B cell (primary cell): ENCODE results near the gene UBR1. TPM values are rescaled to one million over a fixed set of nuclear protein-coding genes. Genes with fewer than 3 reads are reported as not detected.

Source experiments
- ATAC-seq: fragments of 200-7000 bp; cut with Tn5 transposase; one replicate; pipeline ENCODE4 v1.10.0; 2021; ENCODE audit warnings: low read depth, mild to moderate bottlenecking, moderate number of reproducible peaks, moderate library complexity
- CTCF ChIA-PET: fragments of 350-600 bp; sonication (Branson Sonifier 250); formaldehyde crosslinking; loops from one replicate; lab custom pipeline; 2021; ENCODE audit warnings: antibody characterized with exemption, inconsistent platforms; lab: Charles Lee
- POLR2A ChIA-PET: fragments of 350-600 bp; sonication (Branson Sonifier 250); formaldehyde crosslinking; loops from one replicate; lab custom pipeline; 2021; ENCODE audit warnings: antibody characterized with exemption; lab: Charles Lee
- DNase-seq: peaks from one replicate; pipeline ENCODE4 v3.0.0; 2013
- H2AFZ ChIP-seq: 2 replicates; pipeline ENCODE4 v1.6.1; 2012; ENCODE audit warnings: mild to moderate bottlenecking, low read depth, low read length; ENCODE audit not compliant: insufficient read depth, poor library complexity, severe bottlenecking
- H3K27ac ChIP-seq, 2 donors: 1 replicate in 1 of 2; 2 replicates in 1 of 2; pipeline ENCODE4 v1.5.1; 2012 to 2013; ENCODE audit warnings: low read length in 2 of 2, mild to moderate bottlenecking in 2 of 2, moderate library complexity in 1 of 2
- H3K27me3 ChIP-seq, 4 experiments: fragments of 200-600 bp in 1 of 4; sonication (generic) in 1 of 4; replicated peaks in 1 of 4; 1 replicate in 2 of 4; 2 replicates in 2 of 4; pipeline versions ENCODE4 v1.6.1 to v1.7.0; 2013 to 2016; ENCODE audit warnings: low read length in 3 of 4, mild to moderate bottlenecking in 2 of 4, mixed read lengths in 1 of 4, moderate library complexity in 1 of 4; ENCODE audit not compliant: insufficient read depth in 4 of 4, control insufficient read depth in 3 of 4; ENCODE audit errors: control extremely low read depth in 1 of 4
- H3K36me3 ChIP-seq, 2 experiments: replicated peaks in 1 of 2; 1 replicate in 1 of 2; 2 replicates in 1 of 2; pipeline versions ENCODE4 v1.6.1 to v1.7.1; 2013; ENCODE audit warnings: low read length in 1 of 2; ENCODE audit not compliant: insufficient read depth in 2 of 2, control insufficient read depth in 1 of 2; ENCODE audit errors: control extremely low read depth in 1 of 2, extremely low read depth in 1 of 2
- H3K4me1 ChIP-seq, 2 donors: fragments of 200-600 bp in 1 of 2; sonication (generic) in 1 of 2; 1 replicate in 1 of 2; 2 replicates in 1 of 2; pipeline versions ENCODE4 v1.5.1 to v1.6.1; 2013 to 2017; ENCODE audit warnings: low read length in 2 of 2; ENCODE audit not compliant: control insufficient read depth in 2 of 2, insufficient read depth in 2 of 2
- H3K4me2 ChIP-seq: replicated peaks from 2 replicates; pipeline ENCODE3; 2012; ENCODE audit warnings: mild to moderate bottlenecking, low read depth, low read length; ENCODE audit not compliant: poor library complexity, severe bottlenecking
- H3K4me3 ChIP-seq, 5 experiments: fragments of 200-600 bp in 1 of 5; sonication (generic) in 1 of 5; 1 replicate in 3 of 5; 2 replicates in 2 of 5; pipeline versions ENCODE4 v1.5.1 to v1.7.0; 2011 to 2016; ENCODE audit warnings: low read length in 4 of 5, mild to moderate bottlenecking in 4 of 5, low read depth in 2 of 5, control low read depth in 1 of 5, moderate library complexity in 1 of 5; ENCODE audit not compliant: insufficient read depth in 1 of 5; ENCODE audit errors: control extremely low read depth in 1 of 5, extremely low read depth in 1 of 5
- H3K79me2 ChIP-seq: fragments of 200-600 bp; sonication (generic); one replicate; pipeline ENCODE4 v1.6.0; 2016; ENCODE audit warnings: low read length; ENCODE audit not compliant: control insufficient read depth, insufficient read depth
- H3K9ac ChIP-seq: fragments of 200-600 bp; sonication (generic); 2 replicates; pipeline ENCODE4 v1.6.1; 2017; ENCODE audit warnings: mild to moderate bottlenecking, low read length, moderate library complexity
- H3K9me3 ChIP-seq, 3 donors: one replicate each; pipeline versions ENCODE4 v1.6.1 to v1.7.1; 2013; ENCODE audit warnings: low read length in 2 of 3; ENCODE audit not compliant: control insufficient read depth in 2 of 3, insufficient read depth in 1 of 3; ENCODE audit errors: control extremely low read depth in 1 of 3
- H4K20me1 ChIP-seq: 2 replicates; pipeline ENCODE4 v1.6.0; 2012; ENCODE audit warnings: mild to moderate bottlenecking, low read length; ENCODE audit not compliant: insufficient read depth, control insufficient read depth, poor library complexity, severe bottlenecking
- H3K27ac Mint-ChIP-seq: one replicate; pipeline ENCODE4 v1.8.0; 2021; ENCODE audit warnings: mixed read lengths
- H3K27me3 Mint-ChIP-seq: one replicate; pipeline ENCODE4 v1.8.0; 2021; ENCODE audit warnings: mixed read lengths
- H3K4me1 Mint-ChIP-seq: one replicate; pipeline ENCODE4 v1.8.0; 2021; ENCODE audit warnings: mixed read lengths
- H3K4me3 Mint-ChIP-seq: one replicate; pipeline ENCODE4 v1.8.0; 2021; ENCODE audit warnings: mixed read lengths
- H3K9me3 Mint-ChIP-seq: one replicate; pipeline ENCODE4 v1.8.0; 2022; ENCODE audit warnings: mixed read lengths; ENCODE audit not compliant: insufficient read depth
- EZH2 ChIP-seq: IDR thresholded peaks from 2 replicates; pipeline ENCODE4 v1.6.1; 2012; ENCODE audit warnings: borderline replicate concordance, low read depth, mild to moderate bottlenecking, moderate library complexity, low read length; ENCODE audit not compliant: insufficient read depth, poor library complexity, severe bottlenecking
- WGBS: methylation state at CpG from one replicate; pipeline ENCODE4 v1.1.5; 2013; ENCODE audit warnings: missing lambda C conversion rate; ENCODE audit not compliant: insufficient coverage; 5-methylcytosine and 5-hydroxymethylcytosine counted together
- intact Hi-C: fragments of 100-400 bp; cut with micrococcal nuclease; formaldehyde crosslinking; loops from one replicate; pipeline ENCODE4 v1.10.0; 2022
- polyA plus RNA-seq: library from polyadenylated mRNA; depleted of rRNA; stranded (reverse); fragments of >200 nt; gene quantifications from 2 replicates; pipeline ENCODE4 v1.2.3, GENCODE V29; 2012
- total RNA-seq, 2 donors: library from RNA; stranded (reverse); fragments of 120-200 nt in 1 of 2; gene quantifications; 1 replicate in 1 of 2; 2 replicates in 1 of 2; pipeline versions ENCODE4 v1.2.3 to v1.2.4, GENCODE V29; 2013 to 2022
- TF ChIP-seq, protein P1 (sequence below): fragments of 200-600 bp; IDR thresholded peaks from one replicate; pipeline ENCODE4 v1.8.0; 2022; ENCODE audit warnings: antibody characterized with exemption, mild to moderate bottlenecking

UBR1 gene
- total and polyA plus RNA-seq, 2 donors (not counting 1 experiment from before 2014, with no cell fraction given): 9.7 to 66.7 TPM

DNA sequence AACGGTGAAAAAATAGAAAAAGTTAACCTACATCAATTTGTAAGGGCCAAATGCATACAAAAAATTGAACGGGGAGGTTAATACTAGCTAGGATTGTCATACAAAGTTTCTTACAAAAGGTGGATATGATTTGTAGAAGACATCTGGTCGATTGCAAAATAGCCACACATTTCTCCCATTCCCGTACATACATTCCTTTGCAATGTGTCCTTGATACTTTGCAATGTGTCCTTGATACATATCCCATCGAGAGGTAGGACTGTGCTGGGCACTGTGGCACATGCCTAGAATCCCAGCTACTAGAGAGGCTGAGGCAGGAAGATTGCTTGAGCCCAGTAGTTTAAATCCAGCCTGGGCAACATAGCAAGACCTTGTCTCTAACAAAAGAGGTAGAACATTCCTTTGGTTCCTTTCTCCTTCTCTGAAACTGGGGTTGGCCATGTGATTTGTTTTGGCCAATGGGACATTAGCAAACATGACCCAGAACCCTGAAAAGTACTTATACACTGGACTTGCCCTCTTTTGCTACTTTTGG, 194.7 kb downstream of the UBR1 start:
- H3K79me2 ChIP-seq: peaks cover 71% of the 10 kb centered on the region
- no peak overlapping the region for H3K4me3 Mint-ChIP-seq
- peaks cover 6% of the 10 kb centered on the region for H4K20me1 ChIP-seq
- H3K9ac ChIP-seq: no peak overlapping the region
- H3K27me3 Mint-ChIP-seq: no peaks in the 10 kb centered on the region
- no peaks in the 10 kb centered on the region for H3K27me3 ChIP-seq
- peaks cover 22% of the 10 kb centered on the region for H3K4me1 Mint-ChIP-seq
- TF ChIP-seq EZH2: no peak
- TF ChIP-seq, protein P1, sequence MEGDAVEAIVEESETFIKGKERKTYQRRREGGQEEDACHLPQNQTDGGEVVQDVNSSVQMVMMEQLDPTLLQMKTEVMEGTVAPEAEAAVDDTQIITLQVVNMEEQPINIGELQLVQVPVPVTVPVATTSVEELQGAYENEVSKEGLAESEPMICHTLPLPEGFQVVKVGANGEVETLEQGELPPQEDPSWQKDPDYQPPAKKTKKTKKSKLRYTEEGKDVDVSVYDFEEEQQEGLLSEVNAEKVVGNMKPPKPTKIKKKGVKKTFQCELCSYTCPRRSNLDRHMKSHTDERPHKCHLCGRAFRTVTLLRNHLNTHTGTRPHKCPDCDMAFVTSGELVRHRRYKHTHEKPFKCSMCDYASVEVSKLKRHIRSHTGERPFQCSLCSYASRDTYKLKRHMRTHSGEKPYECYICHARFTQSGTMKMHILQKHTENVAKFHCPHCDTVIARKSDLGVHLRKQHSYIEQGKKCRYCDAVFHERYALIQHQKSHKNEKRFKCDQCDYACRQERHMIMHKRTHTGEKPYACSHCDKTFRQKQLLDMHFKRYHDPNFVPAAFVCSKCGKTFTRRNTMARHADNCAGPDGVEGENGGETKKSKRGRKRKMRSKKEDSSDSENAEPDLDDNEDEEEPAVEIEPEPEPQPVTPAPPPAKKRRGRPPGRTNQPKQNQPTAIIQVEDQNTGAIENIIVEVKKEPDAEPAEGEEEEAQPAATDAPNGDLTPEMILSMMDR: no peak
- H2AFZ ChIP-seq: no peak overlapping the region
- intact Hi-C loops: no loop called here
- no peak overlapping the region for H3K27ac ChIP-seq
- no peaks in the 10 kb centered on the region for H3K36me3 ChIP-seq
- no peak for DNase-seq
- no peaks in the 10 kb centered on the region for H3K9me3 Mint-ChIP-seq
- CTCF ChIA-PET: interaction anchor here (0.6 to 2.1 kb wide), 3 partner anchors 14 to 76 kb away, joined by 4 to 12 read pairs (median 5); no protein-coding TSS in a partner anchor
- H3K4me2 ChIP-seq: no peak overlapping the region
- no peak overlapping the region for H3K27ac Mint-ChIP-seq
- POLR2A ChIA-PET: no interaction called here
- H3K4me3 ChIP-seq: no peak overlapping the region
- no peak for ATAC-seq
- peaks cover 2 to 8% of the 10 kb centered on the region in 2 donors for H3K4me1 ChIP-seq
- 100% methylated on average over 1 of the region's 5 CpGs for WGBS
- no peaks in the 10 kb centered on the region for H3K9me3 ChIP-seq

- Mint-ChIP-seq H3K27me3 (no peaks in the 10 kb centered on the region), H3K4me3 (no peak overlapping the region), H3K27ac (no peak overlapping the region), H3K4me1 (peaks cover 11% of the 10 kb centered on the region), H3K9me3 (no peaks in the 10 kb centered on the region)
- ATAC-seq (no peak), DNase-seq (no peak)
- Histone ChIP-seq H3K4me2 (no peak overlapping the region), H3K27ac (no peak overlapping the region), H3K79me2 (peaks cover 71% of the 10 kb centered on the region), H4K20me1 (peaks cover 11% of the 10 kb centered on the region), H3K27me3 (no peaks in the 10 kb centered on the region), H3K36me3 (no peaks in the 10 kb centered on the region), H3K9me3 (no peaks in the 10 kb centered on the region), H3K4me1 (no peaks in the 10 kb centered on the region), H3K4me3 (no peak overlapping the region), H3K9ac (no peak overlapping the region), H2AFZ (no peak overlapping the region)
- intact Hi-C loops: no loop called here
- ChIA-PET CTCF (interaction anchor here (1.0 kb wide), 1 partner anchor 18 kb away, joined by 5 read pairs; no protein-coding TSS in a partner anchor), POLR2A (no interaction called here)
- TF ChIP-seq, protein P1: no peak
- no peak for TF ChIP-seq EZH2
- WGBS: no CpG with 5 or more reads among the region's 2 CpGs
Observed at GRCh38 chr15:42908538-42908937, 197.3 kb downstream of the UBR1 start.
